Measurements from ENCODE around the gene RPTOR. TPM values are rescaled to one million over a fixed set of nuclear protein-coding genes. Genes with fewer than 3 reads are reported as not detected.

RPTOR gene
- polyA plus RNA-seq, 1 of the 3 experiments (the other 2 are of a cell fraction) = 14.9 TPM

- Histone ChIP-seq H3K27ac (ENCODE audit: low read depth in 2 of 2, low read length in 1 of 2) (peak overlapping the region in 1 of 2 experiments; percentile 80; a peak in 2 of 4 replicates), H3F3A (replicated peaks; ENCODE audit: insufficient read depth) (no peaks in the 10 kb centered on the region), H4K20me1 (ENCODE audit: insufficient read depth) (0 out of 2 replicates have a peak, but pooled peaks cover 19% of the 10 kb centered on the region), H3K4me2 (no peak overlapping the region), H3K27me3 (ENCODE audit: insufficient read depth) (no peaks in the 10 kb centered on the region), H3K36me3 (replicated peaks in 1 of 2; ENCODE audit: control insufficient read depth in 1 of 2, insufficient read depth in 2 of 2, low read length in 1 of 2) (no peaks in the 10 kb centered on the region), H3K79me2 (ENCODE audit: insufficient read depth) (peaks cover 64% of the 10 kb centered on the region), H3K4me1 (ENCODE audit: control insufficient read depth in 1 of 2, insufficient read depth in 2 of 2, low read depth in 1 of 2, low read length in 1 of 2) (peaks cover 8 to 60% of the 10 kb centered on the region in 2 experiments; a peak in 3 of 4 replicates), H3K9ac (no peak overlapping the region), H2AFZ (ENCODE audit: low read depth) (no peak overlapping the region), H3K9me3 (no peaks in the 10 kb centered on the region), H3K4me3 (ENCODE audit: low read depth in 2 of 2, low read length in 1 of 2) (no peak overlapping the region), H3K9me2 (no peaks in the 10 kb centered on the region)
- peak; percentile 82 for DNase-seq
- 86% methylated on average over 12 of the region's 12 CpGs for WGBS (ENCODE audit: low lambda C conversion rate)
- ChIA-PET POLR2A (no interaction called here), CTCF (interaction anchor here (0.7 to 1.5 kb wide), 10 partner anchors 8 to 143 kb away, joined by 3 to 6 read pairs (median 3); no protein-coding TSS in a partner anchor)
- TF ChIP-seq PBX3 (IDR thresholded peaks at IDR 0.05) = no peak
- TF ChIP-seq EP300 (IDR thresholded peaks at IDR 0.05; ENCODE audit: borderline replicate concordance in 1 of 2, low read depth in 1 of 2, low read length in 1 of 2) = peak in 1 of 2 experiments; percentile 47; a peak in 1 of 4 replicates
- 0 out of 2 replicates have a peak, but pooled peaks have one; percentile 51 for TF ChIP-seq FOXJ3 (CRISPR knock-in tag; IDR thresholded peaks at IDR 0.05)
- TF ChIP-seq CHD2 (IDR thresholded peaks at IDR 0.05; ENCODE audit: low read length, partially characterized antibody) = peak; percentile 35
These were observed 148.9 kb downstream of the RPTOR start for GRCh38 chr17:80693511-80693910.

GRCh38 chr17:80694085-80694991, 149.7 kb downstream of the RPTOR start:
- ChIA-PET CTCF (interaction anchor here (0.6 to 1.7 kb wide), 9 partner anchors 8 to 172 kb away, joined by 3 to 6 read pairs (median 3); no protein-coding TSS in a partner anchor), POLR2A (no interaction called here)
- 89% methylated on average over 22 of the region's 28 CpGs for WGBS (ENCODE audit: low lambda C conversion rate)
- no peak overlapping the region for H3K4me2 ChIP-seq
- no peak overlapping the region for H3K9ac ChIP-seq
- peak overlapping the region in 1 of 2 experiments; percentile 80; a peak in 2 of 4 replicates for H3K27ac ChIP-seq (ENCODE audit: low read depth in 2 of 2, low read length in 1 of 2)
- no peak for TF ChIP-seq MEF2A (IDR thresholded peaks at IDR 0.05; ENCODE audit: borderline replicate concordance, low read depth)
- no peak for TF ChIP-seq MAX (IDR thresholded peaks at IDR 0.05; ENCODE audit: low read depth)
- TF ChIP-seq MXI1 (IDR thresholded peaks at IDR 0.05; ENCODE audit: low read depth, low read length) = peak; percentile 19; the same call in 1 of the 2 replicates
- no peak for DNase-seq
- H3K79me2 ChIP-seq (ENCODE audit: insufficient read depth) = peaks cover 66% of the 10 kb centered on the region
- no peak overlapping the region for H3K4me3 ChIP-seq (ENCODE audit: low read depth in 2 of 2, low read length in 1 of 2)
- no peaks in the 10 kb centered on the region for H3K9me2 ChIP-seq
- H3F3A ChIP-seq (replicated peaks; ENCODE audit: insufficient read depth) = no peaks in the 10 kb centered on the region
- no peak overlapping the region for H2AFZ ChIP-seq (ENCODE audit: low read depth)
- H3K4me1 ChIP-seq (ENCODE audit: control insufficient read depth in 1 of 2, insufficient read depth in 2 of 2, low read depth in 1 of 2, low read length in 1 of 2) = peaks cover 8 to 52% of the 10 kb centered on the region in 2 experiments; a peak in 3 of 4 replicates
- H4K20me1 ChIP-seq (ENCODE audit: insufficient read depth) = 0 out of 2 replicates have a peak, but pooled peaks cover 19% of the 10 kb centered on the region
- H3K27me3 ChIP-seq (ENCODE audit: insufficient read depth) = no peaks in the 10 kb centered on the region
- H3K36me3 ChIP-seq (replicated peaks in 1 of 2; ENCODE audit: control insufficient read depth in 1 of 2, insufficient read depth in 2 of 2, low read length in 1 of 2) = no peaks in the 10 kb centered on the region
- H3K9me3 ChIP-seq = no peaks in the 10 kb centered on the region
